PC-3 (cell line): ENCODE results near the gene PLXNA2. TPM values are rescaled to one million over a fixed set of nuclear protein-coding genes. Genes with fewer than 3 reads are reported as not detected.

ENCODE experiments used
- ATAC-seq: fragments of 200-7000 bp; cut with Tn5 transposase; 2 replicates; pipeline ENCODE4 v1.9.1; 2020; ENCODE audit warnings: mild to moderate bottlenecking, moderate library complexity
- BruUV-seq: library from RNA; stranded (reverse); fragments of 400-500 nt; replicated peaks from 2 replicates; lab custom pipeline; 2021; lab: Mats Ljungman, UMichigan
- CTCF ChIA-PET: fragments of 300-600 bp; sonication (Branson Sonifier 250); formaldehyde crosslinking; loops from one replicate; lab custom pipeline; 2022; ENCODE audit warnings: antibody characterized with exemption; lab: Charles Lee
- POLR2A ChIA-PET: fragments of 300-600 bp; sonication (Branson Sonifier 250); formaldehyde crosslinking; loops from one replicate; lab custom pipeline; 2022; ENCODE audit warnings: antibody characterized with exemption; ENCODE audit not compliant: unreplicated experiment; lab: Charles Lee
- DNase-seq: peaks from one replicate; pipeline ENCODE4 v3.0.0-alpha.2; 2015
- H2AFZ ChIP-seq: fragments of 300-600 bp; sonication (generic); 2 replicates; pipeline ENCODE4 v1.6.0; 2016; ENCODE audit warnings: antibody characterized with exemption, low read length
- H3F3A ChIP-seq: fragments of 300-600 bp; sonication (generic); one replicate; pipeline ENCODE4 v1.6.0; 2017; ENCODE audit warnings: antibody characterized with exemption, low read length, control low read depth, mild to moderate bottlenecking; ENCODE audit not compliant: unreplicated experiment
- H3K27ac ChIP-seq: fragments of 300-600 bp; sonication (generic); 2 replicates; pipeline ENCODE4 v1.5.1; 2016; ENCODE audit warnings: mild to moderate bottlenecking, low read length
- H3K27me3 ChIP-seq: fragments of 300-600 bp; sonication (generic); 2 replicates; pipeline ENCODE4 v1.6.1; 2016; ENCODE audit warnings: low read length, mixed read lengths
- H3K36me3 ChIP-seq: fragments of 300-600 bp; sonication (generic); 2 replicates; pipeline ENCODE4 v1.6.1; 2016; ENCODE audit warnings: low read depth, mixed run types, low read length, mixed read lengths
- H3K4me1 ChIP-seq: fragments of 300-600 bp; sonication (generic); 2 replicates; pipeline ENCODE4 v1.5.1; 2016; ENCODE audit warnings: low read length; ENCODE audit not compliant: insufficient read depth
- H3K4me2 ChIP-seq: fragments of 300-600 bp; sonication (generic); 2 replicates; pipeline ENCODE4 v1.6.0; 2016; ENCODE audit warnings: low read length
- H3K4me3 ChIP-seq: fragments of 300-600 bp; sonication (generic); 2 replicates; pipeline ENCODE4 v1.5.1; 2016; ENCODE audit warnings: mild to moderate bottlenecking, low read length, mixed read lengths
- H3K79me2 ChIP-seq: fragments of 300-600 bp; sonication (generic); 2 replicates; pipeline ENCODE4 v1.6.1; 2017; ENCODE audit warnings: low read length, mixed read lengths
- H3K9ac ChIP-seq: fragments of 300-600 bp; sonication (generic); 2 replicates; pipeline ENCODE4 v1.6.0; 2016; ENCODE audit warnings: mild to moderate bottlenecking, low read length
- H3K9me2 ChIP-seq: fragments of 300-600 bp; sonication (generic); replicated peaks from 2 replicates; pipeline ENCODE4 v1.6.1; 2016; ENCODE audit warnings: mixed run types, low read length, mixed read lengths
- H3K9me3 ChIP-seq: fragments of 300-600 bp; sonication (generic); 2 replicates; pipeline ENCODE4 v1.6.1; 2016; ENCODE audit warnings: low read length, mixed read lengths
- H4K20me1 ChIP-seq: fragments of 300-600 bp; sonication (generic); 2 replicates; pipeline ENCODE4 v1.6.1; 2016; ENCODE audit warnings: low read length, mixed read lengths
- EZH2 ChIP-seq: fragments of 300-600 bp; sonication (generic); IDR thresholded peaks from one replicate; pipeline ENCODE4 v1.6.1; 2017; ENCODE audit warnings: antibody characterized with exemption, mild to moderate bottlenecking, low read length; ENCODE audit not compliant: unreplicated experiment
- EZH2phosphoT487 ChIP-seq: fragments of 300-600 bp; sonication (generic); IDR thresholded peaks from 2 replicates; pipeline ENCODE4 v1.6.1; 2018; ENCODE audit warnings: mild to moderate bottlenecking, antibody characterized with exemption, low read length, borderline replicate concordance
- intact Hi-C: fragments of 100-400 bp; cut with micrococcal nuclease; formaldehyde crosslinking; loops from 2 replicates; pipeline ENCODE4 v1.9.0; 2023
- total RNA-seq: library from RNA; depleted of rRNA; stranded (reverse); fragments of >200 nt; gene quantifications from 2 replicates; pipeline ENCODE4 v1.2.3, GENCODE V29; 2014
- TF ChIP-seq, protein P1 (sequence below): fragments of 300-600 bp; sonication (generic); conservative IDR thresholded peaks from 2 replicates; pipeline ENCODE4 v1.5.1; 2017; ENCODE audit warnings: antibody characterized with exemption, low read depth, mild to moderate bottlenecking, low read length

Gene PLXNA2
- total RNA-seq, 1 experiment from 2014 or later = 16.2 TPM

DNA sequence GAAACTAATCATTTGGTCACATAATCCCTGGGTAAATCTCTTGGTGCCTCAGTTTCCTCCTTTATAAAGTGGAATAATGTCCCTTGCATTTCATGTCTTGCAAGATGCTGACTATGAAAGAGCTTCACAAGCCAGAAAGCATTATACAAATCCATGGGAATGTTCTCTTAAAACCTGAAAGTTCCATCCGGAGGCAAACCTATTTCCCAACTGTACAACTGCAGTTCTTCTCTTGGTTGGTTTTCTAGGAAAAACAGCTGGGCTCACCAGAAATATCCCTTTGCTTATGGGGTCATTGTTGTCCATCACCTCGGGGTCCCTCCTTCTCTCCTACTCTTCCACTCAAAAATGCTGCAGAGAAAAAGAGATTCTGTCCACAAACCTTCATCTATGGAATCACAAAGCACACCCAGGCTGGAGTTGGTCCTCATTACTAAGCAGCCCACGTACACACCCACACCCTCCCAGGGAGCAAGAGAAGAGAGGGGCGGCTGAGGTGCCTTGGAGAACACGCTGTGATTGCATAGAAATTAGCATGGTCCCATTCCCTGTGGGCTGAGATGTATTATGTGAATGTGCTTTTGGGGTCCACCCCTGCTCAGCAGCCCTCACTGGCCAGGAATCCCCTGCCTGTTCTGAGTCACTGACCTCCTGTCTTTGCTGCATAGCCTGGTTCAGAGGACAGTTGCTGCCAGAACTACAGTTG, 5.0 kb upstream of the PLXNA2 start:
- ChIA-PET POLR2A (no interaction called here), CTCF (interaction anchor here (1.2 kb wide), 1 partner anchor 228 kb away, joined by 3 read pairs; no protein-coding TSS in a partner anchor)
- no peaks in the 10 kb centered on the region for H3K36me3 ChIP-seq
- H2AFZ ChIP-seq = no peak overlapping the region
- no peaks in the 10 kb centered on the region for H3K79me2 ChIP-seq
- ATAC-seq (no peak), DNase-seq (no peak)
- H3K9ac ChIP-seq = no peak overlapping the region
- no peak for TF ChIP-seq EZH2phosphoT487
- TF ChIP-seq, protein P1, sequence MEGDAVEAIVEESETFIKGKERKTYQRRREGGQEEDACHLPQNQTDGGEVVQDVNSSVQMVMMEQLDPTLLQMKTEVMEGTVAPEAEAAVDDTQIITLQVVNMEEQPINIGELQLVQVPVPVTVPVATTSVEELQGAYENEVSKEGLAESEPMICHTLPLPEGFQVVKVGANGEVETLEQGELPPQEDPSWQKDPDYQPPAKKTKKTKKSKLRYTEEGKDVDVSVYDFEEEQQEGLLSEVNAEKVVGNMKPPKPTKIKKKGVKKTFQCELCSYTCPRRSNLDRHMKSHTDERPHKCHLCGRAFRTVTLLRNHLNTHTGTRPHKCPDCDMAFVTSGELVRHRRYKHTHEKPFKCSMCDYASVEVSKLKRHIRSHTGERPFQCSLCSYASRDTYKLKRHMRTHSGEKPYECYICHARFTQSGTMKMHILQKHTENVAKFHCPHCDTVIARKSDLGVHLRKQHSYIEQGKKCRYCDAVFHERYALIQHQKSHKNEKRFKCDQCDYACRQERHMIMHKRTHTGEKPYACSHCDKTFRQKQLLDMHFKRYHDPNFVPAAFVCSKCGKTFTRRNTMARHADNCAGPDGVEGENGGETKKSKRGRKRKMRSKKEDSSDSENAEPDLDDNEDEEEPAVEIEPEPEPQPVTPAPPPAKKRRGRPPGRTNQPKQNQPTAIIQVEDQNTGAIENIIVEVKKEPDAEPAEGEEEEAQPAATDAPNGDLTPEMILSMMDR = no peak
- no peak for TF ChIP-seq EZH2
- H3K4me3 ChIP-seq = no peak overlapping the region
- H3K9me2 ChIP-seq = no peaks in the 10 kb centered on the region
- no peaks in the 10 kb centered on the region for H3K27me3 ChIP-seq
- peaks cover 8% of the 10 kb centered on the region for H3K4me1 ChIP-seq
- no peaks in the 10 kb centered on the region for H3K9me3 ChIP-seq
- intact Hi-C loops = loop anchor here (5.0 kb wide), 1 partner anchor 958 kb away; no protein-coding TSS in a partner anchor
- H3K27ac ChIP-seq = no peak overlapping the region
- no TSS peak for BruUV-seq
- H3K4me2 ChIP-seq = no peak overlapping the region
- no peaks in the 10 kb centered on the region for H4K20me1 ChIP-seq
- H3F3A ChIP-seq = no peaks in the 10 kb centered on the region

DNA sequence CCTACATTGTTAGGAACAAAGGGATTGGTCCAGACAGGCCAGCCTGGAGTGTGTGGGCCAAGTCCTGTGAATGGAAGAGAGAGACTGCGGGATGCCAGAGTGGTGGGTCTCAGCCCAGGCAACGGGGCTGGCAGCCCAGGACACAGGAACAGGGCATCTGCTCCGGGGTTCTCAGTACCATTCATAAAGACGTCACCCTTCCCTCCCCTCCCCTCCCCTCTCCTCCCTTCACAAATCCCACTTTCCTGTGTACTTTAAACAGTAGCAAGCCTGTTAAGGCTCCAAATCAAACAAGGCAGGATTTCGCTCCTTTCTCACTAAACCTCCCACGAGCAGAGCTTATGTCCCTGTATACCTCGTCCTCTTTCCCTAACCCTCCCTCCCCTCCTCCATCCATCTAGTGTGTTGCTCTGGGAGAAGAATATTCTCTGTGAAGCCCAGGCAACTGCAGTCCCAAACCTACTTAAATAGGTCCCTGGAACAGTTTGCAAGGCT, 4.2 kb upstream of the PLXNA2 start:
- DNase-seq = no peak
- no peak overlapping the region for H3K4me3 ChIP-seq
- no peak for ATAC-seq
- H3K9me2 ChIP-seq = no peaks in the 10 kb centered on the region
- TF ChIP-seq EZH2phosphoT487 = no peak
- TF ChIP-seq, protein P1 = no peak
- no peak for TF ChIP-seq EZH2
- no peaks in the 10 kb centered on the region for H3F3A ChIP-seq
- no peaks in the 10 kb centered on the region for H4K20me1 ChIP-seq
- CTCF ChIA-PET = no interaction called here
- no TSS peak for BruUV-seq
- H3K27me3 ChIP-seq = no peaks in the 10 kb centered on the region
- H2AFZ ChIP-seq = no peak overlapping the region
- H3K27ac ChIP-seq = no peak overlapping the region
- POLR2A ChIA-PET = no interaction called here
- no peak overlapping the region for H3K4me2 ChIP-seq
- intact Hi-C loops = loop anchor here (5.0 kb wide), 1 partner anchor 959 kb away; no protein-coding TSS in a partner anchor
- peaks cover 7% of the 10 kb centered on the region for H3K79me2 ChIP-seq
- H3K4me1 ChIP-seq = peaks cover 8% of the 10 kb centered on the region
- no peaks in the 10 kb centered on the region for H3K9me3 ChIP-seq
- H3K9ac ChIP-seq = no peak overlapping the region
- H3K36me3 ChIP-seq = no peaks in the 10 kb centered on the region

DNA sequence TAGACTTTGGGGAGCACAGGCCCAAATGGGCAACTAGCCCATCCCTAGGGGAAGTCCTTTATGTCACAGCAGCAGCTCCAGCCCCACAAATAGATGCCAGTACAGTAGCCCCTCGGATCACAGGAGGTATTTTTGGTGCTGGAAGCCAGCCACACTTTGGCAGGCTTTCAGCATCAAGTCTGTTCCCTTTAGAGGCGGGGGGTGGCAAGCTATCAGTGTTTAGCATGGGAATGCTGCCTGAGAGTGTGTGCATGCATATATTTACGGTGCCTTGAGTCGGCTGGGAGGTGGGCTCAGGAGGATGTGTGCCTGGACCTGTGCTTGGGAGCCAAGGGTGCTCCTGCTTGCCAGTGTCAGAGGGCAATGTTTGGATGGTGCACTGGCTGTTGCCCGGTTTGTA, 3.5 kb upstream of the PLXNA2 start:
- Histone ChIP-seq H2AFZ (no peak overlapping the region), H3K27ac (no peak overlapping the region), H3K9me2 (no peaks in the 10 kb centered on the region), H3K9me3 (no peaks in the 10 kb centered on the region), H3K9ac (no peak overlapping the region), H3F3A (no peaks in the 10 kb centered on the region), H3K79me2 (peaks cover 13% of the 10 kb centered on the region), H3K36me3 (no peaks in the 10 kb centered on the region), H3K27me3 (no peaks in the 10 kb centered on the region), H4K20me1 (peaks cover 2% of the 10 kb centered on the region; the same call in 1 of the 2 replicates), H3K4me2 (no peak overlapping the region), H3K4me3 (no peak overlapping the region), H3K4me1 (peaks cover 10% of the 10 kb centered on the region)
- POLR2A ChIA-PET = interaction anchor here (0.6 kb wide), 1 partner anchor 1031 kb away, joined by 4 read pairs; no protein-coding TSS in a partner anchor
- intact Hi-C loops = loop anchor here (5.0 kb wide), 1 partner anchor 960 kb away; no protein-coding TSS in a partner anchor
- TF ChIP-seq EZH2phosphoT487 (no peak), EZH2 (no peak)
- TF ChIP-seq, protein P1 = no peak
- no TSS peak for BruUV-seq
- DNase-seq = no peak
- CTCF ChIA-PET = interaction anchor here (0.6 kb wide), 1 partner anchor 226 kb away, joined by 12 read pairs; no protein-coding TSS in a partner anchor
- ATAC-seq = no peak
